AG04449 (cell line): Measurements from ENCODE around the gene MAFG.

Source experiments
- CTCF ChIA-PET: fragments of 350-600 bp; formaldehyde crosslinking; extraction: SDS; loops from one replicate; lab custom pipeline; 2021; ENCODE audit warnings: antibody characterized with exemption; lab: Yijun Ruan, JAX
- POLR2A ChIA-PET: fragments of 400-600, 350-600 bp; formaldehyde crosslinking; extraction: SDS; loops from one replicate; lab custom pipeline; 2020; ENCODE audit warnings: antibody characterized with exemption, inconsistent platforms; lab: Yijun Ruan, JAX
- DNase-seq: peaks from one replicate; pipeline ENCODE4 v3.0.0-alpha.2; 2010; ENCODE audit warnings: low read depth, low spot score
- H3K4me3 ChIP-seq: 2 replicates; pipeline ENCODE4 v1.5.1; 2011; ENCODE audit warnings: low read depth, mild to moderate bottlenecking, control low read depth, low read length
- TF ChIP-seq, protein P1 (sequence below): IDR thresholded peaks from one replicate; pipeline ENCODE4 v1.5.1; 2011; ENCODE audit warnings: mild to moderate bottlenecking, moderate library complexity, low read length, control low read depth, inconsistent platforms; ENCODE audit not compliant: insufficient read depth; ENCODE audit errors: missing control alignments

MAFG gene

GRCh38 chr17:81967533-81968395 lies 40.2 kb upstream of the MAFG start:
- no peak for DNase-seq
- POLR2A ChIA-PET = no interaction called here
- CTCF ChIA-PET = interaction anchor here (1.1 to 3.7 kb wide), 7 partner anchors 8 to 63 kb away, joined by 3 to 30 read pairs (median 7); partner anchors contain the start of genes CENPX, LRRC45 and RAC3
- no peak overlapping the region; the same call in 1 of the 2 replicates for H3K4me3 ChIP-seq
- TF ChIP-seq, protein P1, sequence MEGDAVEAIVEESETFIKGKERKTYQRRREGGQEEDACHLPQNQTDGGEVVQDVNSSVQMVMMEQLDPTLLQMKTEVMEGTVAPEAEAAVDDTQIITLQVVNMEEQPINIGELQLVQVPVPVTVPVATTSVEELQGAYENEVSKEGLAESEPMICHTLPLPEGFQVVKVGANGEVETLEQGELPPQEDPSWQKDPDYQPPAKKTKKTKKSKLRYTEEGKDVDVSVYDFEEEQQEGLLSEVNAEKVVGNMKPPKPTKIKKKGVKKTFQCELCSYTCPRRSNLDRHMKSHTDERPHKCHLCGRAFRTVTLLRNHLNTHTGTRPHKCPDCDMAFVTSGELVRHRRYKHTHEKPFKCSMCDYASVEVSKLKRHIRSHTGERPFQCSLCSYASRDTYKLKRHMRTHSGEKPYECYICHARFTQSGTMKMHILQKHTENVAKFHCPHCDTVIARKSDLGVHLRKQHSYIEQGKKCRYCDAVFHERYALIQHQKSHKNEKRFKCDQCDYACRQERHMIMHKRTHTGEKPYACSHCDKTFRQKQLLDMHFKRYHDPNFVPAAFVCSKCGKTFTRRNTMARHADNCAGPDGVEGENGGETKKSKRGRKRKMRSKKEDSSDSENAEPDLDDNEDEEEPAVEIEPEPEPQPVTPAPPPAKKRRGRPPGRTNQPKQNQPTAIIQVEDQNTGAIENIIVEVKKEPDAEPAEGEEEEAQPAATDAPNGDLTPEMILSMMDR = no peak

GRCh38 chr17:81967244-81967532 lies 39.7 kb upstream of the MAFG start:
- CTCF ChIA-PET = interaction anchor here (1.1 to 3.7 kb wide), 6 partner anchors 8 to 64 kb away, joined by 3 to 30 read pairs (median 11); partner anchors contain the start of genes CENPX, LRRC45 and RAC3
- H3K4me3 ChIP-seq = no peak overlapping the region
- DNase-seq = no peak
- TF ChIP-seq, protein P1 = no peak
- POLR2A ChIA-PET = interaction anchor here (0.7 kb wide), 1 partner anchor 10 kb away, joined by 3 read pairs; no protein-coding TSS in a partner anchor

DNA sequence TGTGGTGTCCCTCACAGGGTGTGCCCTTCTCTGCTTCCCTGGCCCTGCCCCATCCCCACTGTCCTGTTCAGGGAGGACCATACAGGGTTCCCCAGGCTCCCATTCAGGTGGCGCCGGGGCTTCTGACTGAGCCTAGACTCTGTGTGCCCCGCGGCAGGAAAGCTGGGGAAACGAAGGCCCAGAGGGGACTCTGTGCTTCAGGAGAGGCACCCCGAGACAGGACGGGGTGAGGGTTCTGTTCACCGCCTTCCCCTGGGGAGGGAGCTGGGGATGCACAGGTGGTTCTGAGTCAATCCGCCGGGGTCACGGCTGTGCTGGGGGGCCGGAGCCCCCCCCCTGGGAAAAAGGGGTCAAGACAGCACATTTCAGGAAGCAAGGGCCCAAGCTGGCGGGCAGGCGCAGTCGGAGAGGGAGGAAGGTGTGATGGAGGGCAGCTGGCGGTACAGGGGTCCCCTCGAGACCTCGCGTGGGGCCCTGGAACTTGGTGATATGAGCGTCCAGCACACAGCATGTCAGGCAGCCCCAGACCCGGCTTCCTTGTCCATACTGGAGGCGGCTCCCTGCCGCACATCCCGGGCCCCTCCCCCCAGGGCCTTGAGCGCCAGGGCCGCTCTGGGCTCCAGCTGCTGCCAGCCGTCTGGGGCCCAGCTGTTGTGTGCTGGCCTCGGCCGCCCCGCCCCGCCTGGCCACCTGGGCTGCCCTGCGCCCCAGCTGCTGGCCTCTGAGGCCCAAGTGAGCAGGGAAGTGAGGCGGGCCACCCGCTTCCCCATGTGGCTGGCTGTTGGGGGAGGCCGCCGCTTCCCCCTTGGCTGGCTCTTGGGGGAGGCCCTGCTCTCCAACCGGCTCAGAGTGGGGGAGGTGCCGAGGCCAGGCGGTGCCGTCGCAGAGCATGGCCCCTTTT lies 39.1 kb upstream of the MAFG start:
- POLR2A ChIA-PET = interaction anchor here (0.7 kb wide), 1 partner anchor 10 kb away, joined by 3 read pairs; no protein-coding TSS in a partner anchor
- H3K4me3 ChIP-seq = no peak overlapping the region
- DNase-seq = no peak
- TF ChIP-seq, protein P1 = no peak
- CTCF ChIA-PET = interaction anchor here (1.3 to 3.7 kb wide), 3 partner anchors 12 to 54 kb away, joined by 3 to 30 read pairs (median 15); partner anchors contain the start of genes CENPX and LRRC45

- no peak for DNase-seq
- no peak overlapping the region for H3K4me3 ChIP-seq
- ChIA-PET CTCF (interaction anchor here (0.9 to 7.0 kb wide), 3 partner anchors 8 to 66 kb away, joined by 3 to 290 read pairs (median 4); partner anchors contain the start of genes CENPX and LRRC45), POLR2A (no interaction called here)
- TF ChIP-seq, protein P1 = no peak
These were observed 36.7 kb upstream of the MAFG start for GRCh38 chr17:81964081-81964849.

DNA sequence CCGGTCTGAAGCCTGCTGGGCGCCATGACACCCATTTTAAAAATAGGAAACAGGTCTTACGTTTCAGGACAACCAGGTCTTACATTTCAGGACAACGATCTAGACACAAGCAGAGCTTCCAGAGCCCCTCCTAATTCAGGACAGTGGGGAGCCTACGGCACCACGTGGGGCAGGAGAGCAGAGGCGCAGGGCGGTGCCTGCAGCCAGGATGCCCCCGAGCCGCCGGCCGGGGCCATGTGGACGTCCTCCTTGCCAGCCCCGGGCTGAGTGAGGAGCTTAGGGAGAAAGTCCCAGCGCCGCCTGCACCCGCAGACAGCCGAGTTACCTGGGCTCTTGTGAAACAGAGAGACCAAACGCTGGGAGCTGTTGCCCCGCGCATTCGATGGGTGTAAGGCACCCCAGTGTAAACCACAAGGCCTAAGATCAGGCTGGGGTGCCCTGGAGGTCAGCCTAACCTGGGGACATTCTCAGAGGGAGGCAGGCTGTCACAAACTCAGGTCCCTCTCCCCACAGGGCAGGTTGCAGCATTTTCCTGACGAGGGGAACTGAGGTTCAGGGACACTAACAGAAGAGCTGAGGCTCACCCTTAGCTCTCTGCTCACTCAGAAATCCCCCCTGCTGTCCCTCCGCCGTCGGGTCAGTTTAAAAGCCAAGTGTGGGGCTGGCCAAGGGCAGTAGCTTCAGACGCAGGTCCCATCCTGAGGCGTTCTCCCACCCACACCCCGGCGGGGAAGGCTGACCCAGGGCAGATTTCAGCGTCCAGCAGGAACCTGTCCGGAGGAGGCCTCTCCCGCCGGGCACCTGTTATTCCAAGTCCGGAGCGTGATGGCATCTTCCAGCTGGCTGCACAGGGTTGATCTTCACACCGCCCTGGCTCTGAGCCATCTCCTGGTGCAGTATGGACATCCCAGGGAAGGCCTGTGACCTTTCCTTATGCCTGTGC lies 35.2 kb upstream of the MAFG start:
- no peak for DNase-seq
- POLR2A ChIA-PET = no interaction called here
- TF ChIP-seq, protein P1 = no peak
- CTCF ChIA-PET = interaction anchor here (1.2 to 7.0 kb wide), 4 partner anchors 10 to 68 kb away, joined by 3 to 290 read pairs (median 5); partner anchors contain the start of genes CENPX and LRRC45
- no peak overlapping the region for H3K4me3 ChIP-seq
